Measurements from ENCODE around the gene CCDC178. TPM values are rescaled to one million over a fixed set of nuclear protein-coding genes. Genes with fewer than 3 reads are reported as not detected.

CCDC178 gene
- total RNA-seq, 1 donor = 0.72 TPM

- no peak overlapping the region for H3K4me3 ChIP-seq (ENCODE audit: low read depth, low read length)
- no peak for TF ChIP-seq CTCF (IDR thresholded peaks at IDR 0.05; ENCODE audit: insufficient read depth, low read length)
- DNase-seq (ENCODE audit: low read depth) = no peak
Measured at GRCh38 chr18:33052886-33053285, 387.6 kb downstream of the CCDC178 start.

GRCh38 chr18:33051407-33051806 is 389.1 kb downstream of the CCDC178 start:
- no peak for TF ChIP-seq CTCF (IDR thresholded peaks at IDR 0.05; ENCODE audit: insufficient read depth, low read length)
- H3K4me3 ChIP-seq (ENCODE audit: low read depth, low read length) = no peak overlapping the region
- DNase-seq (ENCODE audit: low read depth) = no peak

GRCh38 chr18:33040213-33040612 is 400.3 kb downstream of the CCDC178 start:
- TF ChIP-seq CTCF (IDR thresholded peaks at IDR 0.05; ENCODE audit: insufficient read depth, low read length) = no peak
- H3K4me3 ChIP-seq (ENCODE audit: low read depth, low read length) = no peak overlapping the region
- no peak for DNase-seq (ENCODE audit: low read depth)

GRCh38 chr18:33034945-33035344 is 405.6 kb downstream of the CCDC178 start:
- no peak overlapping the region for H3K4me3 ChIP-seq (ENCODE audit: low read depth, low read length)
- no peak for DNase-seq (ENCODE audit: low read depth)
- TF ChIP-seq CTCF (IDR thresholded peaks at IDR 0.05; ENCODE audit: insufficient read depth, low read length) = no peak

GRCh38 chr18:33034212-33034611 is 406.3 kb downstream of the CCDC178 start:
- no peak for TF ChIP-seq CTCF (IDR thresholded peaks at IDR 0.05; ENCODE audit: insufficient read depth, low read length)
- H3K4me3 ChIP-seq (ENCODE audit: low read depth, low read length) = no peak overlapping the region
- DNase-seq (ENCODE audit: low read depth) = no peak

GRCh38 chr18:33022370-33022769 is 418.2 kb downstream of the CCDC178 start:
- no peak overlapping the region for H3K4me3 ChIP-seq (ENCODE audit: low read depth, low read length)
- no peak for DNase-seq (ENCODE audit: low read depth)
- peak; percentile 7 for TF ChIP-seq CTCF (IDR thresholded peaks at IDR 0.05; ENCODE audit: insufficient read depth, low read length)

- DNase-seq (ENCODE audit: low read depth) = no peak
- H3K4me3 ChIP-seq (ENCODE audit: low read depth, low read length) = no peak overlapping the region
- TF ChIP-seq CTCF (IDR thresholded peaks at IDR 0.05; ENCODE audit: insufficient read depth, low read length) = no peak
Measured at GRCh38 chr18:33020877-33021276, 419.6 kb downstream of the CCDC178 start.
